Omental fat pad (tissue), 4 donors: ENCODE results near the gene IRX5. TPM values are rescaled to one million over a fixed set of nuclear protein-coding genes. Genes with fewer than 3 reads are reported as not detected.

Source experiments
- ATAC-seq: fragments of 150-250 bp; one replicate; pipeline ENCODE4 v1.9.1; 2016; ENCODE audit warnings: mild to moderate bottlenecking, moderate library complexity; ENCODE audit not compliant: low FRiP score
- DNase-seq: peaks from one replicate; pipeline ENCODE4 v3.0.0-alpha.2; 2019; ENCODE audit warnings: low spot score
- CTCF ChIP-seq, 3 donors: fragments of 450-650 bp; IDR thresholded peaks; one replicate each; pipeline ENCODE4 v1.5.1; 2016 to 2017; ENCODE audit warnings: antibody characterized with exemption in 3 of 3, mild to moderate bottlenecking in 3 of 3, moderate library complexity in 2 of 3
- total RNA-seq, 4 donors: library from RNA; depleted of rRNA; stranded (reverse); fragments of >200 nt; gene quantifications; one replicate each; pipeline ENCODE4 v1.1.0, GENCODE V29; 2016

Gene IRX5
- total RNA-seq, 4 donors from 2014 or later: not detected

GRCh38 chr16:54965464-54965863 lies 34.8 kb downstream of the IRX5 start:
- no peak for ATAC-seq
- no peak for TF ChIP-seq CTCF (IDR thresholded peaks at IDR 0.05)
- DNase-seq: no peak

- TF ChIP-seq CTCF (IDR thresholded peaks at IDR 0.05): no peak
- ATAC-seq: no peak
- no peak for DNase-seq
Observed at GRCh38 chr16:54968011-54968410, 37.3 kb downstream of the IRX5 start.

GRCh38 chr16:54968784-54969183 lies 38.1 kb downstream of the IRX5 start:
- no peak for ATAC-seq

GRCh38 chr16:54970016-54970415 lies 39.4 kb downstream of the IRX5 start:
- no peak for ATAC-seq
- DNase-seq: no peak
- TF ChIP-seq CTCF (IDR thresholded peaks at IDR 0.05): no peak

More at GRCh38 chr16:54968784-54969183, 38.1 kb downstream of the IRX5 start:
- DNase-seq: no peak
- no peak for TF ChIP-seq CTCF (IDR thresholded peaks at IDR 0.05)

- no peak for ATAC-seq
- DNase-seq: no peak
- TF ChIP-seq CTCF (IDR thresholded peaks at IDR 0.05): no peak
Observed at GRCh38 chr16:54974367-54974766, 43.7 kb downstream of the IRX5 start.

- ATAC-seq: no peak
- TF ChIP-seq CTCF (IDR thresholded peaks at IDR 0.05): no peak
- no peak for DNase-seq
Observed at GRCh38 chr16:54976651-54977200, 46.1 kb downstream of the IRX5 start.

- TF ChIP-seq CTCF (IDR thresholded peaks at IDR 0.05): no peak
- ATAC-seq (no peak), DNase-seq (no peak)
Observed at GRCh38 chr16:54977211-54977610, 46.5 kb downstream of the IRX5 start.
